Stimulated activated CD4-positive, alpha-beta T cell treated with anti-CD3 and anti-CD28 coated beads, Interleukin-15, amount 100 ng/mL, for 1 hour (primary cell): Measurements from ENCODE around the gene PLXNC1.

ENCODE experiments used
- DNase-seq, 2 donors: peaks; one replicate each; pipeline ENCODE4 v3.0.0-alpha.2; 2020; ENCODE audit warnings: low read depth in 1 of 2, low spot score in 1 of 2

The PLXNC1 gene

DNA sequence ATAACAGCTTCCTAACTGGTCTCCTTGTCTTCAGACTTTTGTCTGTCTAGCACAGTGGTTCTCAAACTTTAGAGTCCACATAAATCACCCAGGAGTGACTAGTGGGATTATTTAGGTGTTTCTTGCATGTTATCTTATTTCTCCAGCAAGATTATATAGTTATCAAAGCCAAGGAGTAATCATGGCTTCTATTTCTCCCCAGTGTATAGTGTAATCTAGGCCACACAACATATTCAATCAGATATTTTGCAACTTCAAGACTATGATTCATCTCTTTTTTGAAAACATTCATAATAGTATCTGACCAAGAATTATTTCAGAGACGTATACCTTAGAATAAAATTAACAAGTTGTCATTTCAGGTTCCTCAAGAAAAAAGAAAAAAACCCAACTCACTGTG is 179.4 kb downstream of the PLXNC1 start:
- no peak for DNase-seq

DNA sequence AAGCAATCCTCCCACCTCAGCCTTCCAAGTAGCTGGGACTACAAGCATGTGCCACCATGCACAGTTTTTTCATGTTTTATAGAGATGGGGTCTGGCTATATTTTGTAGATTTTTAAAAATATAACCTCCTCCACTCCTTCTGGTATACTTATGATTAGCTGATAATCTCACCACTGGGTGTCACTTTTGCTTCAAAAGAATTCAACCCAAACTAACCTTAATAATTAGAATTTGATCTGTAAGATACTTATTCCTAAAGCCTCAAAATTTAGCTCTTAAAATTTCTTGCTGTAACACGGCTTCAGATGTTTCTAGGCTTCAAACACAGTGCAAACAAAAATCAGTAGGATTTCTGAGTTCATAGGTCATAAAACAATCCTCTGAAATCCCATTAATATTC is 181.0 kb downstream of the PLXNC1 start:
- no peak for DNase-seq

DNA sequence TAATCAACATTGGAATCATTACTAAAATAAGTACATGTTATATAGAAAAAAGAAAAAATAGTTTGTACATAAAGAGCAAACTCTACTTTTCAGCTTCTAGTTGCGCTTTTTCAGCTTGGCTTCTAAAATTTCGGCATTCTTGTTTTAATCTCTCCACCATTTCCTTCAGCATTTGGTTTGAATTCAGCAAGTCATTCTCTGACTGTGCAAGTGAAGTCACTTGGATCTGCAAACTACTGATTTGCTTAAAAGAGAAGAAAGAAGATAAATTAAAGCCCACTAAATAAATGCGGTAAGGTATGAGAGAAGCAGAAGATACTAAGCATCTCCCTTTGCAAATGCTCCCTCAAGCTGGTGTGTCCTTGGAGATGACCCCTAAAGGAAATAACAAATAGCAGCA is 185.0 kb downstream of the PLXNC1 start:
- DNase-seq: no peak

DNA sequence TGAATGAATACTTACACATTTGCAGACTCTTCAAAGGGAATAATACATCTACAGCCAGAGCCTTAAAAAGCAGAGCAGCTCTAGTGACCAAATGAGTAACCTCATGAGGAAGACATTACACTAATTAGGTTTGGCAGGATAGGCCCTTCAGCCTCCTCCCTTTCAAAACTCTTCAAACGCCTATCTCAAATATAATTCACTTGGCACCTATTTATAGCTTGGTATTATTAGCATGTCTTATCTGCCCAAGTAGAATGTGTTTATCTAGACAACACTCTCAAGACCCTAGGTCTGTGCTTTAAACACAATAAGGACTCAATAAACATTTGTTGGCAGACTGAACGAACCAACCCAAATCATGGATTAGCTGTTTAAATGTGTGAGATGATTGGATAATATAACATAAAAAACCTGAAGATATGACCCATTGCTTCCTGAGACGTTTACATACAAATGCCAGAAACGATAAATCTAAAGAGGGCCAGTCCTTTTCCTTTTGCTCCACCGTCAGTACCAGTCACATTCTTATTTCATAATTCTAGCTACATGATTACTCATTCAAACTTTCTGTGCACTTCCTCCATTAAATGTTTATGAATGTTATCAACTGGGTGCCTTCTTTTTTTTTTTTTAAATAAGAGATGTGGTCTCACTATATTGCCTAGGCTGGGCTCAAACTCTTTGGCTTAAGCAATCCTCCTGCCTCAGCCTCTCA is 188.0 kb downstream of the PLXNC1 start:
- DNase-seq: no peak

GRCh38 chr12:94338006-94338794 is 189.8 kb downstream of the PLXNC1 start:
- no peak for DNase-seq

DNA sequence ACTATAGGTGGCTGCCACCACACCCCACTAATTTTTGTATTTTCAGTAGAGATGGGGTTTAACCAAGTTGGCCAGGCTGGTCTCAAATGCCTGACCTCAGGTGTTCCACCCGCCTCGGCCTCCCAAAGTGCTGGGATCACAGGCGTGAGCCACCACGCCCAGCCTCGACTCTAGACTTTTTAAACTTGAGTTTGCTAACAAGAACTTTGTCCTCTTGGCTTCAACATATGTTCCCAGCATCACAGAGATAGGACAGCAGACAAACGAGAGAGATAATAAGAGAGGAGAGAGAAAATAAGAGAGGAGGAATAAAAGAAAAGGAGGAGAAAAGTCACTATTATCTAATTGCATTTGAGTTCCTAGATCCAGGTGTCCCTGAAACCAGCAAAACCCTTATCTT is 192.2 kb downstream of the PLXNC1 start:
- DNase-seq: no peak

- DNase-seq: no peak
Observed at GRCh38 chr12:94353130-94353529, 204.8 kb downstream of the PLXNC1 start.
